GM11168 (cell line): ENCODE data around the gene BABAM1.
"Not testable (repeated sequence)": the region's sequence is repeated elsewhere in the genome, so short reads cannot be mapped to it uniquely, and the experiment has no call there.

ENCODE experiments used
- in situ Hi-C: fragments of 300-500 bp; cut with MboI; formaldehyde crosslinking; loops from one replicate; pipeline ENCODE4 v1.12.0; 2022; ENCODE audit warnings: low sequenced_read_pairs; ENCODE audit not compliant: unreplicated experiment

Gene BABAM1

DNA sequence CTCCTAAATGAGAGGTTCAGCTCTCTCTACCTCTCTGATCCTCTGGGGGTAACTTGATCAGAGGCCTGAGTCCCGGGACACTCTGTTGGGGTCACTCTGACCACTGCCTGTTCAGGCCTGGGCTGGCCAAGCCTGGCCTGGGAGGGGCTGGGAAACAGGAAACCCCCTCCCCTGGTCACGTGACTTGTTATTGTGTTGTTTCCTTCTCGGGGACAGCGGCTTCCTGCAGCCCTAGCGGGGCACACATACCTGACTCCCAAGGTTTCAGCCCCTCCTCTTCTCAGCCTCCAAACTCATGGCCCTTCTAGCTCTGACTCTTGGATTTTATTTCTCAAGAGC is 2.6 kb upstream of the BABAM1 start, which contains the start of gene USHBP1:
Gene USHBP1, minus strand, starts transcription at position 105 of the 339 bp plus-strand sequence. CDS start 446 bp downstream, outside the sequence.
- in situ Hi-C loops = no loop called here

DNA sequence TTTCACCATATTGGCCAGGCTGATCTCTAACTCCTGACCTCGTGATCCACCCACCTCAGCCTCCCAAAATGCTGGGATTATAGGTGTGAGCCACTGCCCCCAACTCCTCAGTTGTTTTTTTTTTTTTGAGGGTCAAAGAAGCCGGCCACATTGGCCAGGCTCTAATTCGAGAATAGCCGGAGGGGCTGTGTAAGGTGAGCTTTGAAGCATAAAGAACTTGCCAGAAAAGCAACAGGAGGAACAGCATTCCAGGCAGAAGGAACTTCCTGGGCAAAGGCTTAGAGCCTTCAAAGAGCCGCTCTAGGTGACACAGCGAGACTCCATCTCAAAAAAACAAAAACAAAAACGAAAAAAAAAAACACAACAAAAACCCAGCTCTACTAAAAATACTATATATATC is 1.2 kb upstream of the BABAM1 start:
- in situ Hi-C loops = no loop called here

DNA sequence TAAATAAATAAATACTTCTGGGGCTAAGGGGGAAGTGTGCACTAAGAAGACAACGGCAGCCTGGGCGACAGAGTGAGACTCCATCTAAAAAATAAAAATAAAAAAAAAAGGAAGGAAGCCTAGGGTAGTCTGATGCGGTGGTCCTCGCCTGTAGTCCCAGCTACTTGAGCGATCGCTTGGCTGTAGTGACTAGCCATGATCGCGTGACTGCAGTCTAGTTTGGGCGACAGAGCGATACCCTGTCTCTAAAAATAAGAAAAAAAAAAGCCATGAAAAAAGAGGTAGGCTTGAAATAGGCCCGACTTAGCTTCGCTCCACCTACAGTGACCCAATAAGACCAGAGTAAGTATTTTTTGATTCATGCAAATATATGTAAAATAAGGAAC is 661 bp upstream of the BABAM1 start:
- in situ Hi-C loops = no loop called here

- in situ Hi-C loops = no loop called here
Measured at GRCh38 chr19:17268754-17269153, 1.5 kb downstream of the BABAM1 start.

- in situ Hi-C loops = not testable (repeated sequence)
Measured at GRCh38 chr19:17274892-17275291, 7.6 kb downstream of the BABAM1 start.

GRCh38 chr19:17275441-17276175 is 8.4 kb downstream of the BABAM1 start:
- in situ Hi-C loops = no loop called here

DNA sequence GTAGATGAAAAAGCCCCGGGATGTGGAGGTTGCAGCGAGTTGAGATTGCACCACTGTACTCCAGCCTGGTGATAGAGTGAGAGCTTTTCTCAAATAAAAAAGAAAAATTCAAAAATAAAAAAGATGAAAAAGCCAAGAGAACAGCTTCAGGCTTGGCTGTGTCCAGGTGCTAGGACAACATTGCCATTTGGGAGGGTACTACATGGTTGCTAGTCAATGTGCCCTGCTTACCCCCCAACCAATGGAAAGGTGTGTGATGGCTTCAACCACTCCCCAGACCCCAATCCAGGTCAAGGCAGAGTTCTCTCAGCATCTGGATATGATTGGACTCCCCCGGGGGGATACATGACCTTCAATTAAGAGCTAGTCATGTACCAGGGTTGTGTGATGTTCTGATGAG is 12.2 kb downstream of the BABAM1 start:
- in situ Hi-C loops = no loop called here

GRCh38 chr19:17281391-17282304 is 14.4 kb downstream of the BABAM1 start, which contains the start of gene ANKLE1:
ANKLE1 (plus strand) TSS chr19:17281901; CDS start chr19:17281921, 20 bp downstream.
- in situ Hi-C loops = no loop called here

- in situ Hi-C loops = no loop called here
Measured at GRCh38 chr19:17282488-17283125, 15.4 kb downstream of the BABAM1 start.

- in situ Hi-C loops = no loop called here
Measured at GRCh38 chr19:17283504-17283996, 16.3 kb downstream of the BABAM1 start.

- in situ Hi-C loops = no loop called here
Measured at GRCh38 chr19:17285415-17286135, 18.3 kb downstream of the BABAM1 start.

DNA sequence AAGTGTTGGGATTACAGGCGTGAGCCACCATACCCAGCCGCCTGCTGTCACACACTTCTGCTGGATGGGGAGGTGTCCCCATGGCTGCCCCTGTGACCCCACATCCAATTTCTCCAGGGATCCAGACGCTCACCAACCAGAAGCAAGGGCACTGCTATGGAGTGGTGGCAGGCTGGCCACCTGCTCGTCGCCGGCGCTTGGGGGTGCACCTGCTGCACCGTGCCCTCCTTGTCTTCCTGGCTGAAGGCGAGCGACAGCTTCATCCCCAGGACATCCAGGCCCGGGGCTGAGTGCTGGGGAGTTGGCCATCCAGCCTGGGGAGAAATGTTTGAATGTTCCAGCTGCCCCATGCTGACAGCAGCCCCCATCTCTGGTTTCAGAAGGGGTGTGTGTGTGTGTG is 19.0 kb downstream of the BABAM1 start:
- in situ Hi-C loops = no loop called here

DNA sequence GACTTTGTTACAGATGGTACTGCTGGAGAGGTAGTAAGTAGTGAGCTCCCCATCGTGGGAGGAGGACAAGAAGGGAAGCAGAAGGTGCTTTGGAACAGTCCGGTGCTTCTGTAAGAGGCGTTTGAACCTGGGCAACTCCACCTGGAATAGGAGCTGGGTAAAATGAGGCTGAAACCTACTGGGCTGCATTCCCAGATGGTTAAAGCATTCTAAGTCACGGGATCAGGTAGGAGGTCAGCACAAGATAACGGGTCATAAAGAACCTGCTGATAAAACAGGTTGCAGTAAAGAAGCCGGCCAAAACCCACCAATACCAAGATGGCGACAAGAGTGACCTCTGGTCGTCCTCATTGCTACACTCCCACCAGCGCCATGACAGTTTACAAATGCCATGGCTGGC is 19.5 kb downstream of the BABAM1 start:
- in situ Hi-C loops = no loop called here

- in situ Hi-C loops = no loop called here
Measured at GRCh38 chr19:17289489-17289888, 22.2 kb downstream of the BABAM1 start.

GRCh38 chr19:17292301-17293074 is 25.2 kb downstream of the BABAM1 start:
- in situ Hi-C loops = no loop called here

GRCh38 chr19:17293605-17294004 is 26.4 kb downstream of the BABAM1 start:
- in situ Hi-C loops = no loop called here

DNA sequence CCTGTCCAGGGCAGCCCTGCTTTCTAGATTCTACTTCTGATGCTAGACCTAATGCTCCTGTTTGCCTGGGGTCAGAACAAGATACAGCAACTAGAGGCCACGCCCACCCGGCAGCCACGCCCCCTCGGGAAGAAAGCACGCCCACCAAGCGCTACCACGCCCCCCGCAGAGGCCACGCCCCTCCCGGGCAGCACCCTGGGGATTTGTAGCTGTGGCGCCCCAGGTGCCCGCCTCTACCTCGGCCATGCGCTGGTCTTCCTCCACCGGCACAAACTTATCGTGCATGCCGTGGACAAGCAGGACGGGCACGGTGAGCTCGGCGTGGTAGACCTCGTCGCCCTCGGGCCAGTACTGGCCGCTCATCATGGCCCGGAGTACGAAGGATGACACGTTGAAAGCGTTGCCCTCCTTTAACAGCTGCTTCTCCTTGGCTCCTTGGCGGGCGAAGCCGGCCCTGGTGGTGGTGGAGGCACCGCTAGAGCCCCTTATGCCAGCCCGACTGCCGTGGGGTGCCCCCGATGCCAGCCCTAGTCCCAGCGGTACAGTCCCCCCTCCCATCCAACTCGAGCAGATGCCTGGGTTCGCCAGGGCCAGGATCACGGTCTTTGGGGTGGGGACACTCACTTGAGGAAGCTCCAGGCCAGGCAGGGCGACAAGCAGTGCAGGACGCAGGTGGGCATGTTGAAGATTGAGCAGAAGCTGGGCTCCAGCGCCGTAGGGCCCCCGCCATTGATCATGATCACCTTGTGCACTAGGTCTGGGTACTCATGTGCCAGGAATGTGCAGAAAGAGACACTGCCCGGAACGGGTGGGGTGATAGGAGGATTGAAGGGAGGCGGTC is 27.0 kb downstream of the BABAM1 start:
- in situ Hi-C loops = no loop called here

- in situ Hi-C loops = loop anchor here (5.0 kb wide), 1 partner anchor 228 kb away; no protein-coding TSS in a partner anchor
Measured at GRCh38 chr19:17295551-17295950, 28.3 kb downstream of the BABAM1 start.
